ENCODE results near the gene CYB561D2. TPM values are rescaled to one million over a fixed set of nuclear protein-coding genes. Genes with fewer than 3 reads are reported as not detected.

Gene CYB561D2
- total and polyA plus RNA-seq, 7 donors: 6.8 to 46.0 (median 10.8) TPM

DNA sequence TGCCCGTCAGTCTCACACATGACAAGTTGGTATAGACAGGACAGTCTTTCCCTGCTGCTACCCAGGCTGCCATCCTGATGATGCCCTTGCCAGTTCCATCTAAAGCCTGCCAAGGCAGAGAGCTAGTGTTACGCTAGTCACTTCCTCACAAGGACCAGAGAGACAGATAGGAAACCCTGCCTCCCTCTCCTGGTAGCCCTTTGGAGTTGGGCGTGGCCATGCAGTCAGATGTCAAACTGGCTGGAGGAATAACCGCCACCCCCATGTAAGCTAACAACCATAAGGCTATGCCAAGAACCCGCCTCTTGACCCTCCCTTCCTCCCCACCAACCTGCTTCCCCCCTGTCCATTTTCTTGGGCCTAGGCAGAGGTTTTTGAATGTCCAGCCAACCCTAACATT, 5.9 kb downstream of the CYB561D2 start:
- H3K27me3 ChIP-seq: no peaks in the 10 kb centered on the region
- H3K9me3 ChIP-seq: no peaks in the 10 kb centered on the region
- peak overlapping the region in 3 of 4 donors; percentile 11 to 90 (median 82) for H3K27ac ChIP-seq
- H3K4me1 ChIP-seq: peaks cover 0 to 54% (median 37%) of the 10 kb centered on the region in 4 donors
- no peak for TF ChIP-seq POLR2A (IDR thresholded peaks at IDR 0.05)
- TF ChIP-seq CTCF (IDR thresholded peaks at IDR 0.05): no peak
- TF ChIP-seq EP300 (IDR thresholded peaks at IDR 0.05): no peak
- TF ChIP-seq POLR2AphosphoS5 (IDR thresholded peaks at IDR 0.05): no peak
- H3K36me3 ChIP-seq: peaks cover 14 to 50% (median 24%) of the 10 kb centered on the region in 4 donors
- DNase-seq: no peak
- 16 to 67% methylated on average over 5 of the region's 5 CpGs for WGBS, 2 donors
- H3K4me3 ChIP-seq: peak overlapping the region in 3 of 4 donors; percentile 72 to 84 (median 84)
- intact Hi-C loops (cut with DNase I): loop anchor here (10.0 kb wide), 1 partner anchor 1038 kb away; the partner anchor contains the start of gene RBM15B

DNA sequence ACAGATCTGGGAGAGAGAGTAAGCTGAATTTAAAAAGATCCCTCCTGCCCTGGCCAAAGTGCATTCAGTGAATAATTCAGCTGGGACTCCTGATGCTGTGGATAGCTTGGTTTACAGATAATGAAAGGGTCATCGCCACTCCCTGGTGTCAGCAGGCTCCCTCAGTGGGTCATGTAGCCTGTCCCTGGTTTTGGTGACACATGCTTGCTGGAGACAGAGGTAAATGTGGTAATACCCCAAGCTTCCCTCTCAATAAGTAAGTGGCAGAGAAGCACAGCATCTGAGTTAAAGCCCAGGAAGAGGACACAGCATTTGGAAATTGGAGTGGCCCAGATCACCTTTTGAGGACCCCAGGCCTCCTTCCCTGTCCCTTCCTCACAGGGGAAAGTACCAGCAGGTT, 6.8 kb downstream of the CYB561D2 start:
- H3K9me3 ChIP-seq: no peaks in the 10 kb centered on the region
- H3K27ac ChIP-seq: peak overlapping the region in 3 of 4 donors; percentile 11 to 90 (median 82)
- no peak for DNase-seq
- WGBS, 2 donors: 45 to 80% methylated on average over 1 of the region's 1 CpG
- peak overlapping the region; percentile 69 to 84 (median 78) for H3K4me3 ChIP-seq
- intact Hi-C loops (cut with DNase I): loop anchor here (10.0 kb wide), 1 partner anchor 1037 kb away; the partner anchor contains the start of gene RBM15B
- peaks cover 0 to 49% (median 33%) of the 10 kb centered on the region in 4 donors for H3K4me1 ChIP-seq
- peaks cover 14 to 50% (median 24%) of the 10 kb centered on the region in 4 donors for H3K36me3 ChIP-seq
- H3K27me3 ChIP-seq: no peaks in the 10 kb centered on the region
- TF ChIP-seq CTCF (IDR thresholded peaks at IDR 0.05) (no peak), POLR2AphosphoS5 (IDR thresholded peaks at IDR 0.05) (no peak), POLR2A (IDR thresholded peaks at IDR 0.05) (no peak)

DNA sequence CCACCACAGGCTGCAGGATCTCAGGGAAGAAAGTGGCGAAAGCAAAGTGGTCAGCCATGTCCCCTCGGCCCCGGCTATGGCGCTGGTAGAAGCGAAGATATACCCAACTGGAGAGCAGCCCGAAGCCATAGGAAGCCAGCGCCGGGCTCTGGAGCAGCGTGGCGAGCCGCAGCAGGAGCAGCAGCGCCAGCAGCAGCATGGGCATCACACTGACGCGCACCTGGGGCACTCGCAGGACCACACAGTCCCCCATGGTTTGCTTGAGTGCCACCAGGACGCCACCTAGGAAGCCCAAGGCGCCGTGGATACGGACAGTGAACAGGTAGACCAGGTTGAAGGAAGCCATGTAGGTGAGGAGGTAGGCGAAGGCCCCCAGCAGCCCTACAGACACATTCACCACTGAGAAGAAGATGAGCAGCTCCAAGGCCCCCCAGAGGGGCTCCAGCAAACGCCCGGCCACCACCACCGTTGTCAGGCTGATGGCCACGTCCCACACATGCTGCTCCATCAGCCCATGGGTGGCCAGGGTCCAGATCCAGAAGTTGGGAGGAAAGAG, 7.8 kb downstream of the CYB561D2 start:
- intact Hi-C loops (cut with DNase I): loop anchor here (10.0 kb wide), 1 partner anchor 1036 kb away; the partner anchor contains the start of gene RBM15B
- Histone ChIP-seq H3K36me3 (peaks cover 14 to 40% (median 20%) of the 10 kb centered on the region in 4 donors), H3K4me1 (peaks cover 0 to 49% (median 33%) of the 10 kb centered on the region in 4 donors), H3K27me3 (no peaks in the 10 kb centered on the region), H3K27ac (peak overlapping the region; percentile 82 to 93 (median 91)), H3K4me3 (peak overlapping the region; percentile 69 to 84 (median 78)), H3K9me3 (no peaks in the 10 kb centered on the region)
- 23 to 61% methylated on average over 24 of the region's 24 CpGs for WGBS, 2 donors
- DNase-seq: no peak
- TF ChIP-seq POLR2AphosphoS5 (IDR thresholded peaks at IDR 0.05) (no peak), CTCF (IDR thresholded peaks at IDR 0.05) (no peak), EP300 (IDR thresholded peaks at IDR 0.05) (no peak), POLR2A (IDR thresholded peaks at IDR 0.05) (no peak)

GRCh38 chr3:50358911-50359759, 8.5 kb downstream of the CYB561D2 start, which contains the start of gene TMEM115:
Gene TMEM115 (minus strand): TSS chr3:50359521. CDS start chr3:50359063, 458 bp downstream.
- Histone ChIP-seq H3K4me1 (peaks cover 0 to 50% (median 34%) of the 10 kb centered on the region in 4 donors), H3K27me3 (no peaks in the 10 kb centered on the region), H3K9me3 (no peaks in the 10 kb centered on the region), H3K36me3 (peaks cover 11 to 33% (median 14%) of the 10 kb centered on the region in 4 donors), H3K4me3 (peak within 1 kb of the TSS; percentile 69 to 84 (median 78)), H3K27ac (peak within 1 kb of the TSS; percentile 82 to 93 (median 91))
- 1% methylated on average over 64 of the region's 64 CpGs for WGBS, 2 donors
- peak in 1 of 2 donors; percentile 59 for TF ChIP-seq POLR2A (IDR thresholded peaks at IDR 0.05)
- peak; percentile 81 to 91 (median 85) for TF ChIP-seq POLR2AphosphoS5 (IDR thresholded peaks at IDR 0.05)
- no peak for TF ChIP-seq CTCF (IDR thresholded peaks at IDR 0.05)
- intact Hi-C loops (cut with DNase I): loop anchor here (10.0 kb wide), 1 partner anchor 1036 kb away; the partner anchor contains the start of gene RBM15B
- peak; percentile 99 for DNase-seq
